Upper lobe of right lung (tissue), 1 donor: ENCODE results near the gene CLEC11A. TPM values are rescaled to one million over a fixed set of nuclear protein-coding genes. Genes with fewer than 3 reads are reported as not detected.

Source experiments
- ATAC-seq: fragments of 200-7000 bp; cut with Tn5 transposase; one replicate; pipeline ENCODE4 v1.9.1; 2020; ENCODE audit warnings: mild to moderate bottlenecking, moderate library complexity
- DNase-seq: peaks from one replicate; pipeline ENCODE4 v3.0.0-alpha.2; 2020
- H3K27ac ChIP-seq: fragments of 200-600 bp; one replicate; pipeline ENCODE4 v1.8.0; 2022
- H3K27me3 ChIP-seq: fragments of 200-600 bp; one replicate; pipeline ENCODE4 v1.8.0; 2022; ENCODE audit warnings: mild to moderate bottlenecking
- H3K36me3 ChIP-seq: fragments of 200-600 bp; one replicate; pipeline ENCODE4 v1.8.0; 2022
- H3K4me1 ChIP-seq: fragments of 200-600 bp; one replicate; pipeline ENCODE4 v1.8.0; 2022
- H3K4me3 ChIP-seq: fragments of 200-600 bp; one replicate; pipeline ENCODE4 v1.8.0; 2022; ENCODE audit warnings: mild to moderate bottlenecking
- H3K9me3 ChIP-seq: fragments of 200-600 bp; one replicate; pipeline ENCODE4 v1.8.0; 2022
- CTCF ChIP-seq: fragments of 200-600 bp; IDR thresholded peaks from one replicate; pipeline ENCODE4 v1.8.0; 2022; ENCODE audit warnings: antibody characterized with exemption
- intact Hi-C: fragments of 100-400 bp; cut with DNase I; formaldehyde crosslinking; loops from one replicate; pipeline ENCODE4 v1.11.0; 2022
- total RNA-seq: library from RNA; stranded (reverse); fragmentation: NEBNext Ultra II Directional; extraction: Animal tissue kit (Norgen Biotek cat#: 25700); gene quantifications from one replicate; pipeline ENCODE4 v1.2.1, GENCODE V29; 2021
- donor health status: DM: no; HTN: yes; CAD: no; lungs with severe emphysema.

Gene CLEC11A
- total RNA-seq, 1 donor from 2014 or later = 13.3 TPM

DNA sequence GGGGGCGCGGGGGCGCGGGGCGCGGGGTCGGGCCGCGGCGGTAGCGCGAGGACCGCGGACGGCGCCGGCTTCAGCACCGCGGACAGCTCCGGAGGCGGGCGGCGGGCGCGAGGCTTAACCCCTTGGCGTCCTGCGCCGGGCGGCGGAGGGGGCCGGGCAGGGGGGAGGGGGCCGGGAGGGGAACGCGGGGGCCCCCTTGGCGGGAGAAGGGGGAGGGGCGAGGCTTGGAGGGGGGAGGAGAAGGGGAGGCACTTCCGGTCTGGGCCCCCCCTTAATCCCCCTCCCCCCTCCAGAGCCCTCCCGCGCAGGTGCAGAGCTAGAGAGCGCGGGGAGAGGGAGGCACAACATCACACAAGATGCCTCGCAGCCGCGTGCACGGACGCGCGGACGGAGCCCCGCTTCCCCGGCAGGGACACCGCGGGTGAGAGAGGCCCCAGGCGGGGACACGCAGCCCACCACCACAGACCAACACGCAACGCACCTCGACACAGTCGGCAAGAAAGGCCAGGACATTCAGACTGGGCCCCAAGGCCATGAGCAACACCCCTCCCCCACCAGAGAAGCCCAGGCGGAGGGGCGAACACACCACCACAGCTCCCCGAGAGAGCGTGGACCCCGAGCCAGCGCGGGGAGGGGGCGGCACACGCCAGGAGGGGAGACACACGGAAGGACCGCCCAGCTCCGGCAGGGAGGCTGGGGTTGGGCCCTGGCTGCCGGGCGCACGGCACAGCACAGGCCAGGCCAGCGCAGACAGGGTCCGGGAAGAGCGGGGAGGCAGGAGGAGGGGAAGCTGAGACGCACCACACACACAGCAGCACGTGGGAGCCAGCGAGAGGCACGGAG, 27.7 kb upstream of the CLEC11A start:
- Histone ChIP-seq H3K36me3 (no peaks in the 10 kb centered on the region), H3K27ac (no peak overlapping the region), H3K27me3 (peaks cover 35% of the 10 kb centered on the region), H3K4me1 (no peaks in the 10 kb centered on the region), H3K4me3 (no peak overlapping the region), H3K9me3 (no peaks in the 10 kb centered on the region)
- no peak for TF ChIP-seq CTCF
- ATAC-seq = peak; percentile 38
- DNase-seq = no peak
- intact Hi-C loops = no loop called here

DNA sequence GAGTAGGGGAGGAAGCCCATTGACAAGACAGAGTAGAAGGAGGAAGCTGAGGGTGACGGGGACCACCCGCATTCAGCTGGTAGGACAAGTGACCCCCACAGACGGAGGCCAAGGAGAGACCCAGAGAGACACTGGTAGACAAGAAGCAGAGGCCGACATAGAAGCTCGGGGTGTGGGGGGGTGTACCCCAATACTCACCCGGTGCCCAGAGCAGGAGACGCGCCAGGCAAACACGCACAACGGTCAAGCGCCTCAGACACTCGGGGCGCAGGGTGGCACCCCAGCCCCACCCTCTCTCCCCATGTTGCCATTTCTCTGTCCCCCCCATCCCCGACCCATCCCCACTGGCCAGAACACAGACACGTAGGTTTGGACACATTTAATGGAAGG, 27.1 kb upstream of the CLEC11A start:
- H3K36me3 ChIP-seq = no peaks in the 10 kb centered on the region
- H3K4me3 ChIP-seq = no peak overlapping the region
- no peaks in the 10 kb centered on the region for H3K9me3 ChIP-seq
- no peak for ATAC-seq
- intact Hi-C loops = no loop called here
- peaks cover 41% of the 10 kb centered on the region for H3K27me3 ChIP-seq
- no peak for DNase-seq
- H3K4me1 ChIP-seq = no peaks in the 10 kb centered on the region
- H3K27ac ChIP-seq = no peak overlapping the region
- no peak for TF ChIP-seq CTCF

GRCh38 chr19:50697414-50698124, 25.6 kb upstream of the CLEC11A start:
- TF ChIP-seq CTCF = no peak
- Histone ChIP-seq H3K27me3 (peaks cover 45% of the 10 kb centered on the region), H3K4me3 (no peak overlapping the region), H3K36me3 (no peaks in the 10 kb centered on the region), H3K27ac (no peak overlapping the region), H3K4me1 (no peaks in the 10 kb centered on the region), H3K9me3 (no peaks in the 10 kb centered on the region)
- intact Hi-C loops = no loop called here
- ATAC-seq (no peak), DNase-seq (no peak)

GRCh38 chr19:50701367-50701985, 21.7 kb upstream of the CLEC11A start:
- Histone ChIP-seq H3K4me3 (no peak overlapping the region), H3K4me1 (no peaks in the 10 kb centered on the region), H3K27ac (no peak overlapping the region), H3K36me3 (no peaks in the 10 kb centered on the region), H3K27me3 (peaks cover 41% of the 10 kb centered on the region), H3K9me3 (no peaks in the 10 kb centered on the region)
- no peak for TF ChIP-seq CTCF
- DNase-seq (no peak), ATAC-seq (no peak)
- intact Hi-C loops = no loop called here

- Histone ChIP-seq H3K36me3 (no peaks in the 10 kb centered on the region), H3K4me3 (no peak overlapping the region), H3K27ac (no peak overlapping the region), H3K9me3 (no peaks in the 10 kb centered on the region), H3K27me3 (peaks cover 41% of the 10 kb centered on the region), H3K4me1 (no peaks in the 10 kb centered on the region)
- ATAC-seq (no peak), DNase-seq (no peak)
- intact Hi-C loops = no loop called here
- TF ChIP-seq CTCF = no peak
These were observed 20.9 kb upstream of the CLEC11A start for GRCh38 chr19:50702158-50702870.
